NCI-H526 (cell line): ENCODE results near the gene BIRC7.

Experiments used
- DNase-seq, 2 experiments: peaks; one replicate each; lab custom pipeline; 2025; lab: John Stamatoyannopoulos, UW

Gene BIRC7

DNA sequence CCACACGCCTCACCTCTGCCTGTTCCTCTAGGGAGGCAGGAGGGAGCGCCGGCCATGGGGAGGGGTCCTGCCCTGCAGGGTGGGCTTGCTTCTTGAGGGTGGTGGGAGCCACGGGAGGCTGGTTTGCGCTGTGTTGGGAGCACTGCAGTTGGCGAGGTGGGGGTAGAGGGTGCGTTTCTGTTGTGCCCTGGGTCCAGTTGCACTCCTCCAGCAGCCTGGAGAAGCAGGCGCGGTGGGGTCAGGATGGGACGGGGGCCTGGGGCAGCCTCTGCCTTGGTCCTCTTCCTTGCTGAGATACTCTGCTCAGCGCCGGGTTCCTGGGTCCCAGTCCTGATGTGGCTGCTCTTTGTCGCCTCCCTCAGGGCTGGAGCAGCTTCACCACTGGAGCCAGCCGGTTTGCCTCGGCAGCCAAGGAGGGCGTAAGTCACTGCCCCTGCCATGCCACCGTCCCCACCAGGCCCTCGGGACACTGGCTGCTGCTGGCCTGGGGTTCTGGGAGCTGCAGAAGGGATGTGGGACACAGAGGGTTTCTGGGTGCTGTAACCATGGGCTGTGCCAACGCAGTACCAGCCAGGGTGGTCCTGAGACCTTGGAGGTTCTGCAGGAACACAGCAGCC lies 45.3 kb downstream of the BIRC7 start:
- peak in 1 of 2 experiments; percentile 36 for DNase-seq

DNA sequence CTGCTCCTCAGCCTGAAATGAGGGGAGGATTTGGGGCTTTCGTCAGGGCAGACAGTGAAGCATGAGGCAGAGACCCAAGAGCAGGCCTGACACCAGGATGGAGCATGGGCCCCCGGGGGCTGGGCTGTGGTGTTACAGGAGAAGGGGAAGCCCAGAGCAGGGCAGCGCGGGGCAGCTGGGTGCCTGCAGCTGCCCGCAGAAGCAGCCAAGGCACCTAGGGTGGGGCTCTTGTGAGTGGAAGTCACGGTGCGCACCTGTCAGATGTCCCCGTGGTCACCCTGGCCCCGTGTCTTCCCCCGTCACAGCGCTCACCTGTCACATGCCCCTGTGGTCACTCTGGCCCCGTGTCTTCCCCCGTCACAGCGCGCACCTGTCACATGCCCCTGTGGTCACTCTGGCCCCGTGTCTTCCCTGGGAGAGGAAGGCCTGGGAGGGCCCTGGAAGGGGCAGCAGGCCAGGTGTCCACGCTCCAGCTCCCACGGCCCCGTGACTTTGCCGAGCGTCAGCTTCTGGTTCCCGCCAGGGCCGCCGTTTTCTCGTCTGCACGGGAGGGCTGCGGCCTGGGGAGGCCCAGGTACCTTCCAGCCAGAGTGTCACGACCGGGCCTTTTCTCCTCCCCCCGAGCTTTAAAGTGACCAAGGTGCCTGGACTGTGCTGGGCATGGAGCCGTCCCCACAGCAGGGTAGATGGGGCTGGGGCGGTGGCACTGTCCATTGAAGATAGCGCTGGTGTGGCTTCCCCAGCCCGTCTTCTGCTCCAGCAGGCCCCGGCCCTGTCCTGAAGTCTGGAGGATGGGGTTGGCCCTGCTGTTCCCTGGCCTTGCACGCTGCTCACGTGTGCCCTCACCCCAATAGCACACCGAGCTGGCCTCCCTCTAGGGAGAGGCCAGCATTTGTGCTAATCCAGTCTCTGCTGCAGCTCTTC lies 46.3 kb downstream of the BIRC7 start:
- DNase-seq: no peak

DNA sequence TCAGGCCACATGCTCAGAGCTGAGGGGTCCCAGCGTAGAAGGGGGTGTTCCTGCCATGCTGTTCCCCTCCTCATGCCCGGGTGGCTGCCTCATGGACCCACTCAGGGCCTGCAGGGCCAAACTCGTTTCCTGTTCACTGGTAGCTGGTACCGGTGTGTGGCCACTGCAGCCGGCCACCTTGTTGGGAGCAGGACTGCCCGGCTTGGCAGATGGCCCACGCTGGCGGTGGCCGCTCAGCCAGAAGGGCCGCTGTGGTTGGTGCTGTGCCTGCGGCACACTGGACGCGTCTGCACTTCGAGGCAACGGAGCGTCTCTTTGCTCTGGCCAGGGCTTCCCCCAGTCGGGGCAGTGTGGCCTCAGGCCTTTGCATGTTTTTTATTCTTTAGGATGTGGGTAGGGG lies 47.2 kb downstream of the BIRC7 start:
- no peak for DNase-seq

DNA sequence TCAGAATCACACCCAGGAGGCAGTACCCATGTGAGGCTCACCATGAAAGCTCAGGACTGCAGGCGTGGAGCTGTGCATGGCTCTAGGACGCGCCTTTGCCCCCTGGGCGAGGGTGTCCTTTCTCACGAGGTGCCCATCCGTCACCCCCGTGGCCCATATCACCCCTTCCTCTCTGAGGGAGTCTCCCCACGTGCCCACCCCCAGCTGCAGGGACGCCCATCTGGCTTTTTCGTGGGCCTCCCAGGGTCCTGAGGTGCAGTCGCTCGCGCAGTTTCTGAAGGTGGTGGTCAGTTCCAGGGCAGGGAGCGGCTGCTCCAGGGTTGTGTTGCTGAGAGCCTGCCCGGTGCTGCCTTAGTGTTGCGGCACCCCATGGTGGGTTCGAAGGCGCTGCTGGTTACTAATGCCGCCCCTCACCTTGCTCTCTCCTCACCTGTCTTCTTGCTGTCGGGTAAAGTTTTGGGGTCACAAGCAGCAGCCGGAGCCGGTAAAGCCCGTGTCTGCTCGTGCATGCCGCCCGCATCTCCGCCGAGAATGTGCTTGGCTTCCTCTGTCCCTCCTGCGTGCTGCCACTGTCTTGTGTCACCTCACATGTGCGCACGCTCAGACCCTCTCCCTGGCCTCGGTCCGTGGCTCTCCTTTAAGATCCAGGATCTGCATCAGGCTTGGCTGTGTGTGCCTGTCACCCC lies 47.8 kb downstream of the BIRC7 start:
- no peak for DNase-seq

DNA sequence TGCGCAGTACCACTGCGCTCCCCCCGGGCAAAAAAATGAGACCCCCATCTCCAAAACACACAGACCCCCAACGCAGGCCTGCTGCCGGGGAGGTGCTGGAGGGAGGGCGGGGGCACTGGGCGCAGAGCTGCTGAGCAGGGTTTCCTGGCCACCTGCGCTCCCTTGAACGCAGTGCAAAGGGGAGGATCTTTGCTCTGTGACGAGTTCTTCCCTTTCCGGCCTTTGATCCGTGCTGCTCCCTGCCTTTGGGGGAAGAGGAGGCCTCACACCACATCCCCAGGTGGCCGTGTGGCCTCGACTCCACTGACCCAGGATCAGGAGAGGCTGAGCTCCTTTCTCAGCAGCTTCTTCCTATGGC lies 48.4 kb downstream of the BIRC7 start:
- no peak for DNase-seq

DNA sequence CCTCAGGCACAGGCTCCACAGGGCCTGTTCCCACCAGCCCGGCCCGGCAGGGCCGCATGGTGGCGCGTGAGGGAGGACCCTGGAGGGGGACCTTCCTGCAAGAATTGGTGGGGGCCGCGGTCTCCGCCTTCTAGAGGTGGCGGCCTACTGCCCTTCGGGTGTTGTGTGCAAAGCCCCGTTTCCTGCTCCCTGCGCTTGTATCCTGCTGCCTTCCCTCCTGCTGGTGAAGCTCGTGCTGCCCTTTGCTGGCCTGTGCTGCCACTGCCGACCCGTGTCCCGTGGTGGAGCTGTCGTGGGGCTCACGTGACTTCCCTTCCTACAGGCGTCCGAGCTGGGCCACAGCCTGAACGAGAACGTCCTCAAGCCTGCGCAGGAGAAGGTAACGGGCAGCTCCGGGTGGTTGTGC lies 48.8 kb downstream of the BIRC7 start:
- no peak for DNase-seq

DNA sequence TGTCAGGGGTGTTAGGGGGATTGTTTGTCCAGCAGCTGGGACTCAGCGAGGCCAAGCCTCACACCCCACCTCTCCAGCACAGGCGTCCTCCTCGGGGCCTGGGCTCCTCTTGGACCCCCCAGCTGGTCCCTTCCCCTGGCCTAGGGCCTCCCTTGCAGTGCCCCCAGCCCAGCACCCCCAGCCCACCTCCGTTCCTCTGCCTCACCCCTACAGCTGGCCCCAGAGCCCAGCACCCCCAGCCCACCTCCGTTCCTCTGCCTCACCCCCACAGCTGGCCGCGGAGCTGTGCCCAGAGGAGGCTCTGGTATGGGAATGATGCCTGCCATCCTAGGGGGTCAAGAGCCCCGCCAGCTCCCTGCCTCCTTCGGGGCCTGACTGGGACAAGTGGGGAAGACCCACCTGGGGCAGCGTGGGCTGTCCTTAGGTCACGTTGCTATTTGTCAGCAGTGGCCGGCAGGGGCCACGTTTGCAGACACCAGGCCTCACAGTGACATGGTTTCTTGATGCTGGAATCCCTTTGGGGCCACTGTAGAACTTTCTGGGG lies 49.3 kb downstream of the BIRC7 start:
- DNase-seq: no peak

DNA sequence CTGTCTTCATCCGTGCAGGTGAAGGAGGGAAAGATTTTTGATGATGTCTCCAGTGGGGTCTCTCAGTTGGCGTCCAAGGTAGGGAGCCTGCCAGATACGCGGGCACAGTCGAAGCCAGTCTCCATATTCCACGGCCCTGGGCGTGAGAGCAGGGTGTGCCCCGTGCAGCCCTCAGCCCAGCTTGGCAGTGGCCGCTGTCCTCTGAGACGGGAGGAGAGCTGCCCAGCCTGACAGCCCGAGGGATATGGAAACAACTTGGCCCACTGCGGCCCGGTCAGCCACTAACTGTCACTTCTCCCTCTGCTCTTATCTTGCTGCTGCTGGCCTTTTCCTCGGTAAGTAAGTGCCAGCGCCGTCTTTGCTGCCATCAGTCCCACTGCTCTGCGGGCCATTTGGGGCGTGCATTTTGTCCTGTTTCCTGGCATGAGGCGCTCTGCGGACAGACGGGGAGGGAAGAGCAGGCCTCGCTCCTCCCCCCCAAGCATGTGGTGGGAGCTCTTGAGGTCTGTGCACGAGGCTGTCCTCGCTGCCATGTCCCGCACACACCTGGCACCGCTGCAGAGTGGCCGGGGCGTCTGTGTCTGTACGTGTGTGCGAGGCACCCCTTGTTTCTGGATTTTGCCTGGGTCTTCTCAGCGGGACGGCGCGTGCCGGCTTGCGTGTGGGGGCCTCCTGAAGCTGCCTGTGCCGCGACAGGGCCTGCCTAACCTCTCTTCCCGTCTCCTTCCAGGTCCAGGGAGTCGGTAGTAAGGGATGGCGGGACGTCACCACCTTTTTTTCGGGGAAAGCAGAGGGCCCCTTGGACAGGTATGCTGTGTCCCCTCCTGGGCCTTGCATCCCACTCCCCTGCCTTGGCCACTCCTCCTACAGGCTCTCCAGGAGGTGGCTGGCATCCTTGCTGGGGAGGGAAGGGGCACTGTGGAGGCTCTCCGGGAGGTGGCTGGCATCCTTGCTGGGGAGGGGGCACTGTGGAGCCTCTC lies 50.2 kb downstream of the BIRC7 start:
- no peak for DNase-seq

DNA sequence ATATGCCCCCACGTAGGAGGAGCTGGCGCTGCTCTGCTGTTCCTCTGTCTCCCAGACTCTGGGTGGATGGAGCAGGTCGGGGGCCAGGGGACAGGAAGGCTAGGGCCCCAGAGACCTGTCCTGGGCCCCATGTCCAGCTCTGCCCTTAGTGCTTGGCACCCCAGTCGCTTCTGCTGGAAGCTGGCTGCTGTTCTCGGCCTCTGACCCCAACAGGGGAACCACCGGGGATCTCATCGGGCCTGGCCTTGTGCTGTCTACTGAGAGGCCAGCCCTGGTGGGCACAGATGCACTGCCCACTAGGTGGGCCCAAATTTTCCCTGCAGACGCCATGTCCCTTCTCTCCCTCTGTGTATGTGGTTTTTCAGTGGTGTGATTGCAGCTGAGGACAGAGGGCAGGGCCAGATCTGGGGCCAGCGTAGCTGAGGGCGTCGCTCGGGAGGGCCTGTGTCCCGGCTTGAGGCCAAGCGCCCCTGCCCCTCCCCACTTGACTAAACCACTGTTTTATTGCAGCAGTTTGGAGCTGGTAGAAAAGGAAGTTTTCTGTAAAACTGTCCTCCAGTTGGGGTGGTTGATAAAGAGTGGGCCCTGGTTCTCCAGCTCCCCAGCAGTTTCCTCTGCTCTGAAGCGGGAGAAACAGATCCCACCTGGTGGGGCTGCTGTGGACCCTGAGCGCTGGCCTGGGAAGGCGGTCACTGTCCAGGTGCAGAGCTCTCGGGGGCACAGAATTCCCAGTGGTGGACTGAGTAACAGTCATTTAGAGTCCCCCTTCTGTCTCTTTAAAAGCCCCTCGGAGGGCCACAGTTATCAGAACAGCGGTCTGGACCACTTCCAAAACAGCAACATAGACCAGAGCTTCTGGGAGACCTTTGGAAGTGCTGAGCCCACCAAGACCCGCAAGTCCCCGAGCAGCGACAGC lies 51.3 kb downstream of the BIRC7 start:
- no peak for DNase-seq

DNA sequence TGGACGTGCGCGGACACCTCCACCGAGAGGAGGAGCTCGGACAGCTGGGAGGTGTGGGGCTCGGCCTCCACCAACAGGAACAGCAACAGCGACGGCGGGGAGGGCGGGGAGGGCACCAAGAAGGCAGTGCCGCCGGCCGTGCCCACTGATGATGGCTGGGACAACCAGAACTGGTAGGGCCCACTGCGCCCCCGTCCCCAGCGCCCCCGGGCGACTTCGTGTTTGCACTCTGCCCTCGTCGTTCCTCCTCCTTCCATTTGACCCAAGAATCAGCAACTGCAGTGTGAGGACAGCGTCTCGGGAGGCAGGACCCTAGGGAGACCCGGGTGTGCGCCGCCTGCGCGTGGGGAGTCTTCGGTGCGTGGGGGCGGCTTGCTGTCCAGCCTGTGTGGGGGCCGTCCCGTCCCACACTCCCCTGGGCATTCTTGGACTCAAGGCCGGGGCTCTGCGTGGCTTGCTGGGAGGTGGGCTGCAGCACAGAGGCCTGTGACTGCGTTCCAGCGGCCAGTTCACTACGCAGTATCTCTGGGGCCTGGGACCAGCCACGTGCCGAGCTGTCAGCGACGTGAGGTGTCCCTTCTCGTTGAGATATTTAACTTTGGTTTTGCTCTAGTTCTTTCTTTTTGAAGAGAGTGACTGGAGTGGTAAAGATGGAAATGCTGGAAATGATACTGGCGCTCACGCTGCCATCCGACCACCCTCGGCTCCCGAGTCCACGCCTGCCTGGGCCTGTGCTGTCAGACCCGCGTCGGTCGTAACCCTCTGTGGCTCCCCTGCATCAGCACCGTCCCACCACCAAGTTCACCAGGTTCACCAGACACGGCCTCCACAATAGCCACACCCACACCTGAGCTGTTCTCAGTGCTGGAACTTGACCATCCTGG lies 52.2 kb downstream of the BIRC7 start:
- DNase-seq: no peak

DNA sequence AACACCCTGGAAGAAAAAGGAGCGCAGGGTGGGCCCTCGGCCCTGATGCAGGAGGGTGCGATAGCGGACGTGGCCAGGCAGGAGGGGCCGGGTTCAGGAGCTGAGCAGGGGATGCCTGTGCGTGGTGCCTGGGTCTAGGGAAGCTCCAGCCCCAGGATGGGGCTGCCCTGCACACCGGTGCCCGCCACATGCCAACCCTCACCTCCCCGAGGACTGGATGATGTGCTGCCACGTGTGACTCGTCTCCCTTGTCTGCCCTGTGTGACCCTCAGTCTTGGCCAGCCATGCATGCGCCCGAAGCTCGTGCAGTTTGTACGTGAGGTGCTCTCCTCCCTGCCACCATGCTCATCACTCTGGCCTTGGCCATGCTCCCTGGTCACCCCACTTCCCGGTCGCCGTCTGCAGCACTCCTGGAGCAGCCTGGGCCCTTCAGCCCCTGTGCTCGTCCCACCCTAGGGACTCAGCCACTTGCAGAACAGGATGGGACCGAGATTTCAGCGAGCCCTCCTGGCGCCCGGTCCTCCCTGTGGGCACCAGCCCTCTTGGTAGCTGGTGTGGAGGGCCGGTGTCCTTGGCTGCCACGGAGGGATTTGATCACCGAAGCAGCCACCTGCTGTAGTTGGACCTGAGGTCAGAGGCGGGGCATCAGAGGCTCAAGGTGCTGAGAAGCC lies 53.0 kb downstream of the BIRC7 start:
- no peak for DNase-seq

DNA sequence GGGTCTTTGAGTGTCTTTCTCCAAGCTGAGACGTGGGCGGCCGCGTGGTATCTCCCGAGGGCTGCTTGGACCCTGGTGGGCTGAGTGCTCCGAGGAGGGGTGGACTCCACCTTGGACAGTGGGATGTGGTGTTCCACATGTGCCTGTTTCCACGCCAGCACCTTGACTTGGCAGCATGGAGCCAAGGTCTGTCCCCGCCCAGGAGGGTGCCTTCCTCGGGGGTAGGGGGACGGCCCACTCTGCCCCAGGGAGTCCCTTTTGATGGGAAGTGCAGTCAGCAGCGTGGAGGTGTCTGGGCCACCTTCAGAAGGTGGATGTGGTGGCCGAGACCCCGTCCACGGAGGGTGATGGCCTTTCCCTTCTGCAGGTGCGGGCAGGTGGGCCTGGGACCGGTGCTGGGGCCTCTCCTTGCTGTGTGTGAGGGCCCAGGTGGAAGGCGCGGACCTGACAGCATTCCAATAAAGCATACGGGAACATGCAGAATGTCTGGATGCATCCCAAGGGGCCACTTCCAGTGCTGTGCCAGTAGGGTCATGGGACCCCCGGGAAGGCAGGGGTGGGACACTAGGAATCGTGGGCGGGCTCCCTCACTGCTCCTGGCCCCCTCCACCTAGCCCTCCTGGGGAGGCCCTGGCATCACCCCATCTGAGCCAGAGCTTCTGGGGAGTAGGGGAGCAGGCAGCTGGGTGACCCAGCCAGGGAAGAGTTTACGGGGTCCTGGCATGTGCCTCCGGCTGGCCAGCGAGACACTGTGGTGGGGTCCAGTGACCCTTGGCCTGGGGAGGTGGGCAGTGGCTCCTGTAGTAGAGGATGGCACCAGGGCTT lies 53.8 kb downstream of the BIRC7 start:
- no peak for DNase-seq
